Effector CD8-positive, alpha-beta T cell (primary cell): ENCODE data around the gene PNPLA1.

Experiments used
- DNase-seq: peaks from one replicate; lab custom pipeline; 2025; lab: John Stamatoyannopoulos, UW

The PNPLA1 gene

GRCh38 chr6:36246506-36247268, 23.2 kb upstream of the PNPLA1 start:
- no peak for DNase-seq

- no peak for DNase-seq
Observed at GRCh38 chr6:36247693-36248092, 22.2 kb upstream of the PNPLA1 start.

DNA sequence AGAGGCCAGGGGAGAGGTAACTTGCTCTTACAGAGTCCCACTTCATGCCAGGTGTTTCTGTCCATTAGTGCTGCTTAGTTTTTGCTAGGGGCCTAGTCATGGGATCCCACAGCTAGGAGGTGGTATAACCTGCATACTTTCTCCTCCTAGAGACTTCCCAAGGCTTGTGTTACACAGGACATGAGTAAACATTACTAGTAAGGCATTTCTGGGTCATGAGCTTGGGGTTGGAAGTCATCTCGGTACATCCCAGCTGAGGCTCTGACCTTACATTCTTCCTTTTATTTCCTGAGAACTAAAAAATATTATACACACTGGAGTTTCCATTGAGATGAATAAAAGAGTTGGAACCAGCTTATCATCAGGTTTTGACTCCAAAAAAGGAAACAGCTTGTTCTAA, 20.9 kb upstream of the PNPLA1 start:
- DNase-seq = no peak

GRCh38 chr6:36249536-36249935, 20.3 kb upstream of the PNPLA1 start:
- no peak for DNase-seq

- no peak for DNase-seq
Observed at GRCh38 chr6:36252005-36252404, 17.9 kb upstream of the PNPLA1 start.

DNA sequence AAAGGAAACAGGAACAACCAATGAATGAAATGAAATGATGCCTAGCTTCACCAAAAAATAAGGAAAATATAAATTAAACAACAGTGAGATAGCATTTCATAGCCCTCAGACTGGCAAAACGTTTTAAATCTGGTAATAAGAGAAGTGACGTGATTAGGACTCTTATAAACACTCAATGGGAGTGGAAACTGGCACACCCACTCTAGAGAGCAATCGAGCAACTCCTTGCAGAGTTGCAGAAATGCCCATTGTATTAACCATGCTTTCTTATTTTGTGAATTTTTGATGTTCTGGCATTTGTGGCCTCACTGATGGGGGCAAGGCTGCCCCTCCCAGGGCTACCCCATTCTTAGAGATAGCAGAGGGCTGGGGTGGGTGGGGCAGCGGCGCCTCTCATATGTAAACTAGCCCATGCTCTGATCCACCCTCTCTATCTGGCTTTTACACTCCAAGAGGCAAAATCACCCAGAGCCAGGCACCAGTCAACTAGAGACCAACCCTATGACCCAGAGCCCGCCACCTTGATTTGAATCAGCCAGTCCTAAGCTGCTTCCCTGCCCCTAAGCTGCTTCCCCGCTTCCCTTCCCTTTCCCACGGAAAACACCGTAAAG, 6.4 kb upstream of the PNPLA1 start:
- DNase-seq = no peak

GRCh38 chr6:36265744-36266143, 4.1 kb upstream of the PNPLA1 start:
- no peak for DNase-seq

DNA sequence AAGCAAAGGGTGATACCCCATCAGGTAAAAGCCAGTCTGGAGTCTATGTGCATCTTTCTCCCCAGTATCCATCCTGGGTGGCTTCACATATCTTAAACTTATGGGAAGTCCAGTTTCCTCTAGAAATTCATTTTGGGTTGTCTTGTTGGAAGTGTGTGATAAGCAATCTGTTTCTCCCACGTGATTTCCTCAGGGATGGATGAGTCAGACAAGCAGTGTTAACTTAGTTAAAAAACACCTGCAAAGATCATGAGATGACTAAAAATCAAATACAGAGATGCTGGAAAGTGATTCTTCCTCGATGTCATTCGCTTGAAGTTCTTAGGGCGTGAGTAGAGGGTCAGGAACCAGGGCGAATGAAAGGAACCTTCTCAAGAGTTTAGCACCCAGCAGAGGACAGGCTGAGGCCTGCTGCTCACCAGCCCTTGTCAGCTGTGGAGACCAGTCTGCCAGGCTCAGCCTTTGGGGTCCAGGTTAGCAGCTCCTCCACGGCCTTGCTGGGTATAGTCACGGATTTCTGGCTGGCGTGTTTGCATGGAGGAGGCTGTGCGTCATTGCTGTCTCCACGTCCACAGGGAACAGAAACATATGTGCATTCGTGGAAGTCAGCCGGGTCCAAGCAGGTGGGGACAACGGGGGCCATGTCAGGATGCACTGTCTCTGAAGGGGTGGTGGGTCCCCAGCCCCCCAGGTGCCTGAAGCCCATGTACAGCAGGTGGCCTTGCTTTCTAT, 2.8 kb upstream of the PNPLA1 start:
- no peak for DNase-seq

GRCh38 chr6:36267731-36268477, 2.0 kb upstream of the PNPLA1 start:
- DNase-seq = no peak

- DNase-seq = no peak
Observed at GRCh38 chr6:36268478-36269275, 1.2 kb upstream of the PNPLA1 start.

- no peak for DNase-seq
Observed at GRCh38 chr6:36272234-36272633, 2.4 kb downstream of the PNPLA1 start.

DNA sequence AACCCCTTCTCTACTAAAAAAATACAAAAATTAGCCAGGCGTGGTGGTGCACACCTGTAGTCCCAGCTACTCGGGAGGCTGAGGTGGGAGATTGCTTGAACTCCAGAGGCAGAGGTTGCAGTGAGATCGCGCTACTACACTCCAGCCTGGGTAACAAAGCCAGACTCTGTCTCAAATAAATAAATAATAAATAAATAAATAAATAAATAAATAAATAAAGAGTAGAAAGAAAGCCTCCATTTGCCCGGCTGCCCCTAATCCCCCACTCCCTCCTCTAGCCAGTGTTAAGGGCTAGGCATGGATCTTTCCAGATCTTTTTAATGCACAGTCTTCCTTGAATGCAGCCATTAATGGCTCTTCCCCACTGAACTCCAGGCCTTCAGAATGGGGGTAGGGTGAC, 3.2 kb downstream of the PNPLA1 start:
- no peak for DNase-seq

DNA sequence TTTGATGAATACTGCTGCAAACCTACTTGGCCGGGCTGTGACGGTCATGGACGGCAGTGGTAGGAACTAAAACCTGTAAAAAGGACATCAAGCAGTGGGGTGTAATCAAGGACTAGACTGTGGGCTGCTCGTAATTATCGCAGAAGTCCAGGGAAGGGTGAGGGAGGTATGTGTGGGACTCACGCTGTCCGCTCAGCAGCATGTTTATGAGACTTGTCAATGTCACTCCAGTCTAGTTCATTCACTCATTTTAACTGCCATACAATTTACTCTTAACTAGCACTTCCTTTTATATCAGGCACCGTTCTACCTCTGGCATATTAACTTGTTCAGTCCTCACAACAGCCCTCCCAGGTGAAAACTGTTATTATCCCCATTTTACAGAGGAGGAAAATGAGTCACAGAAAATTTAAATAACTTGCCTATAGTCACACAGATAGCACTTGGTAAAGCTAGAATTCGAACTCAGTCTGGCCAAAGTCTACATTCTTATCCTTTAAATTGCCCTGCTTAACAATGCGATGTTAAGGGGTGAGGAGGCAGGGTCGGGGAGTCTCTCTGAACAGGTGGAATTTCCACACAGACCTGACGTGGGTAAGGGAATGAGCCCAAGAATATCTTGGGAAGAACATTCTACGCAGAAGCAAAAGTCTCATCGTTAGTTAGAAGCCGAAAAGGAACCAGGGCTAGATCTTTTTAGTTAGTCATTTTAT, 4.1 kb downstream of the PNPLA1 start:
- no peak for DNase-seq

DNA sequence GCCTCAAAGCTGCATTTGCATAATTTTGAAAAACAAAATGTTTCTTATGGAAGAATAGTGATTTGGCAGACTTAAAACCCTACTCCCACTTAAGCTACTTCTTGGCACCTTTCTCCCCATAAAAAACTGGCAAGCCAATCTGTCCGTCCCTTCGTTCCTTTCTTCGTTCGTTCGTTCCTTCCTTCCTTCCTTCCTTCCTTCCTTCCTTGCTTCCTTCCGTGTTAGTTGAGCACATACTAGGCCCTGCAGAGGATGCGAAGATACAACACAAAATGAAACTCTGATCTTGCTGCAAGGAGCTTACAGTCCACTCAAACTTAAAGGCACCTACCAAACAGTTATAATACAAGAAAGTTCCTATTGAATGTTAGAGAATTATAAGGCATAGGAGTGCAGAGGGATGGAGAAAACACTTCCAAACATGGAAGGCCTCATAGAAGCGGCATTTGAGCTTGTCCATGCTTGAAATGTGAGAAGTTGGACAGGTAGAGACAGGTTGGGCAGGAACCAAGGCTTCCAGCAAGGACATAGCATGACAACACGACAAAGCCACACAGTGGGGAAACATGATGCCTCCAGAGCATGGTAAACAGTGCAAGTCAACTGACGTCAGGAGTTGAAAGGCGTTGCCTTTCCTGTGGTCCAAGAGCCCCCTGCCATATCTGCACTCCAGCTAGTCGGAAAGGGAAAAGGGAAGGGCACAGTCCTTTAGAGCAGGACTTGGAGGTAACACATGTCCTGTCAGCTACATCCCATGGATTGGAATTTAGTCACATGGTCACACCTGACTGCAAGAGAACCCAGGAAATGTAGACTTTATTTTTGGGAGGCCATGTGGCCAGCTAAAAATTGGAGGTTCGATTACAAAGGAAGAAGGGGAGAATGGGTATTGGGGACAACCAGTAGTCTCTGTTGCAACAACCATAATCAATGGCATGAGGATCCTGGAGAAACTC, 7.0 kb downstream of the PNPLA1 start:
- no peak for DNase-seq

DNA sequence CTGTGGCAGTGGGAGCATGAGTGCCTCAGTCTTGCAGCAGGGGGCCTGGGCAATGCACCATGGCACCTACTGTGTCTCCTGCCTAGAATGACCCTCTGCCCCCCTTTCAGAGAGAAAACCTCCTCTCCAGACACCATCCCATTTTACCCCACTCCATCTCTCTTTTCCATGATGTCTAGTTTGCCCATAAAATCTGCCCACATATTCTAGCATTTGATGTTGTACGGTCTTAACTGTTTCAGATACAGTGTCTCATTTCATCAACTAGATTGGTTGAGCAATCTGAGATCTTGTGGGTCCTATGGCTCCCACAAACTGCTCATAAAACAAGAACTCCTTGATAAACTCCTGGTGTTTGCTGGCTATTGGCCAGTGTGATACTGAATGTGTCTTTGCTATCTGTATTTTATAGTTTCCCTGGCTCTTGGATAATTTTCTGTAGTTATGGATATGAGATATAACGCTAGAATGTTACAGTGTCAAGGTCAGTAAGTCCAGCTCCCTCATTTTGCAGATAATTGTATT, 8.1 kb downstream of the PNPLA1 start:
- DNase-seq = no peak

DNA sequence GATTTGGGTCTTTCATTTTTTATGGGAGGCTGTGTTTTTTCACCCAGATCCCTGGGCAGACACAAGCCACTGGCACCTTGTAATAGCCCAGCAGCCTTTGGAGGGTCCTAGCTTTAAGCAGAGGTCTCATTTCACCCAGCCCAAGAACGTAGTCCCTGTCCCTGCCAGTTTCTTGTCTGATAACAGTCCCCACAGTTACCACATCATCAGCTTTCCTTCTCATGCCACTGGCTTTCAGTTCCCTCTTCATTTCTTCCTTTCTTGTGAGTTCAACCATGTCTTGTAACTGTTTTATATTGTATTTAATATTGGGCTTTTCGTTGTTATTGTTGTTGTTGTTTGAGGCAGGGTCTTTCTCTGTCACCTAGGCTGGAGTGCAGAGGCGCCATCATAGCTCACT, 10.6 kb downstream of the PNPLA1 start:
- no peak for DNase-seq

DNA sequence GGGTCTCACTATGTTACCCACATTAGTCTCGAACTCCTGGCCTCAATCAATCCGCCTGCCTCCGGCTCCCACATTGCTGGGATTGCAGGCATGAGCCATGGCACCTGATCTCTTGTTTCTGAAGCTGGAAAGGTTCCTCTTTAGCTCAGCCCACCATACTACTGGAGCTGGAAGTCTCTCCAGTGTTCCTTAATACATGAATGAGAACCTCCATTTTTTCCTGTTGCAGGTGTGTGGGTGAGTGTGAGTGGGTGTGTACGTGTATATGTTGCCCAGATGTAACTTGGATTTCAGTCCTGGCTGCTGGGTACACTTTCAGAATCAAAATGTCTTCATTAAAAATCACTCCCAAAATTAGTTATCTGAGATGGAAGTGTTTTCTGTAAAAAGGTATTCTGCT, 11.1 kb downstream of the PNPLA1 start:
- DNase-seq = no peak

DNA sequence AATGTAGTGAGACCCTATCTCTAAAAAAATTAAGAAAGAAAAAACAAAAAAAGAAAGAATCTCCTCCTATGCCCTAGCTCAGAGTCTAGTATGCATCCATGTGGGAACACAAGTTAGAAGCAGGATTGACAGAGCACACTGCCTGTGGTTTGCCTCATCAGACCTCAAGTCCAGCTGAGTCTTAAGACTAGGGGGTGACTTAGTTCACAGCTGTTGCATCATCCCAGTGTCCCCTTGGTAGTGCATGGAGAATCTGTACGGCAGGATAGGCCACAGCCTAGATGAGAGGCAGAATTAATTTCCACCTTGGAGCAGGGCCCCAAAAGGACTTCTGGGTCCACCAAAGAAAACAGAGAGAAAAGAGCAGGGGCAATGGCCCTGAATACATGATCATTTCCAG, 13.7 kb downstream of the PNPLA1 start:
- DNase-seq = no peak

DNA sequence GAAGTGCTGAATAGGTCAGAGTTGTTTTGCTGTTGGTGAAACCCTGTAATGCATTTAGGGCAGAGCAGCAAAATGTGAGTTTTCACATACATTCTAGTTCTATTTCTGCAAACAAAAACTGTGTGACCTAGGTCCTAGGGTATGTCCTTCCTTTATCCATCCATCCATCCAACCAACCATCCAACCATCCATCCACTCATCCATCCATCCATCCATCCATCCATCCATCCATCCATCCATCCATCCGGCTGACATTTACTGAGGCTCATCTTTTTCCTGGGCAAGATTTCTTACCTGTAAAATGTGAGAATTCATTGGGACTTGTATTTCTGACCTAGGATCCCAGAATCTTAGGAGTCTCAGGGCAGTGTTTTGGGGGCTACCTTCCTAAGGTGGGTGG, 14.5 kb downstream of the PNPLA1 start:
- DNase-seq = no peak
